HepG2 (cell line): ENCODE results near the gene CAMTA1.

Experiments
- RAD21 ChIP-seq: fragments of 450-650 bp; formaldehyde crosslinking; IDR thresholded peaks from 2 replicates; pipeline ENCODE4 v1.5.0; 2020; ENCODE audit warnings: mild to moderate bottlenecking
- SMC3 ChIP-seq: IDR thresholded peaks from 2 replicates; pipeline ENCODE4 v1.6.1; 2011; ENCODE audit warnings: low read length, improper control_type of control experiment
- ZNF253 ChIP-seq: sonication (generic); formaldehyde crosslinking; IDR thresholded peaks from 2 replicates; pipeline ENCODE4 v1.8.0; 2022; ENCODE audit warnings: mild to moderate bottlenecking, missing genetic modification reagents, borderline replicate concordance
- ZNF644 ChIP-seq: IDR thresholded peaks from 2 replicates; pipeline ENCODE4 v1.6.1; 2016; ENCODE audit warnings: low read depth
- ZNF674 ChIP-seq: sonication (generic); formaldehyde crosslinking; IDR thresholded peaks from 2 replicates; pipeline ENCODE4 v1.5.0; 2020; ENCODE audit warnings: low read depth, mild to moderate bottlenecking, missing genetic modification reagents
- ZNF768 ChIP-seq: sonication (generic); formaldehyde crosslinking; IDR thresholded peaks from 2 replicates; pipeline ENCODE4 v1.4.0; 2020; ENCODE audit warnings: missing genetic modification reagents
- TF ChIP-seq, protein P1 (sequence below): IDR thresholded peaks from 2 replicates; pipeline ENCODE4 v1.6.1; 2012; ENCODE audit warnings: inconsistent platforms
- TF ChIP-seq, protein P2 (sequence below): sonication (generic); formaldehyde crosslinking; IDR thresholded peaks from 2 replicates; pipeline ENCODE4 v1.5.0; 2020; ENCODE audit warnings: mild to moderate bottlenecking, missing genetic modification reagents, moderate library complexity
- TF ChIP-seq, protein P3 (sequence below): sonication (generic); formaldehyde crosslinking; conservative IDR thresholded peaks from 2 replicates; pipeline ENCODE4 v1.4.0; 2020; ENCODE audit warnings: missing genetic modification reagents

DNA sequence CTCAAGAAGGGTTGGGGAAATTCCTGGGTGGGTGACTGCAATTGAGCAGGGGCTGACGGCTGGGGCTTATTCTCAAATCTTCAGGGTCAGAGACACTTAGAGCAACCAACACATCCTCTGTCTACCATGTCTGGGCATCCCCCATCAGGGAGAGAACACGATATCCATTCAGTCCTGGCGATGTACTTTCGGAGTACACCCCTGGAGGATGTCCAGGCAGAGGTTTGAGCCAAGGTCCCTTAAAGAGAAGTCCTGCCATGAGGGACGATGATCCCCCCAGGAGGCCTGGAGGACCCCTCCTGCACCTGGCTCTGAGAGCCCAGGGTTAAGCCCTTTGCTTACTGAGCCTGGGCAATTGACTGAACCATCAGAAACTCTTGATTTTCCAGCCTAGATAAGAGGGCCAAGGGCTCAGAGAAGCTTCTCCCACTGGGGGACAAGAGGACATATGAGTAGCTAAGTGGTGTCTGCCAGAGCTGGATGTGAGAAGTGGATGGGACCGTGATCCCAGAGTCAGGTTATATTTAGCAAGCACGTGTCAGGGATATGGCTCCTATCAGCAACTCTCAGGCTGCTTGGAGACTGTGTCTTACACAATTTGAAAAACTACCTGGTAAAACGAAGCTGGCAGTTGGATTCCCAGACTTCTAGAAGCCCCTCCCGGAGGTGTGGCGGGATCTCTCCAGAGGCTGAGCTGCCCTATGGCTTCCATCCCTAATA is 732.5 kb downstream of the CAMTA1 start:
- TF ChIP-seq ZNF253 (CRISPR knock-in tag) (no peak), RAD21 (CRISPR knock-in tag) (no peak), SMC3 (no peak), ZNF768 (no peak), ZNF644 (no peak), ZNF674 (CRISPR knock-in tag) (no peak)
- TF ChIP-seq, protein P1, sequence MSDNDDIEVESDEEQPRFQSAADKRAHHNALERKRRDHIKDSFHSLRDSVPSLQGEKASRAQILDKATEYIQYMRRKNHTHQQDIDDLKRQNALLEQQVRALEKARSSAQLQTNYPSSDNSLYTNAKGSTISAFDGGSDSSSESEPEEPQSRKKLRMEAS, result no peak
- TF ChIP-seq, protein P2, sequence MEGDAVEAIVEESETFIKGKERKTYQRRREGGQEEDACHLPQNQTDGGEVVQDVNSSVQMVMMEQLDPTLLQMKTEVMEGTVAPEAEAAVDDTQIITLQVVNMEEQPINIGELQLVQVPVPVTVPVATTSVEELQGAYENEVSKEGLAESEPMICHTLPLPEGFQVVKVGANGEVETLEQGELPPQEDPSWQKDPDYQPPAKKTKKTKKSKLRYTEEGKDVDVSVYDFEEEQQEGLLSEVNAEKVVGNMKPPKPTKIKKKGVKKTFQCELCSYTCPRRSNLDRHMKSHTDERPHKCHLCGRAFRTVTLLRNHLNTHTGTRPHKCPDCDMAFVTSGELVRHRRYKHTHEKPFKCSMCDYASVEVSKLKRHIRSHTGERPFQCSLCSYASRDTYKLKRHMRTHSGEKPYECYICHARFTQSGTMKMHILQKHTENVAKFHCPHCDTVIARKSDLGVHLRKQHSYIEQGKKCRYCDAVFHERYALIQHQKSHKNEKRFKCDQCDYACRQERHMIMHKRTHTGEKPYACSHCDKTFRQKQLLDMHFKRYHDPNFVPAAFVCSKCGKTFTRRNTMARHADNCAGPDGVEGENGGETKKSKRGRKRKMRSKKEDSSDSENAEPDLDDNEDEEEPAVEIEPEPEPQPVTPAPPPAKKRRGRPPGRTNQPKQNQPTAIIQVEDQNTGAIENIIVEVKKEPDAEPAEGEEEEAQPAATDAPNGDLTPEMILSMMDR (CRISPR knock-in tag), result no peak
- TF ChIP-seq, protein P3, sequence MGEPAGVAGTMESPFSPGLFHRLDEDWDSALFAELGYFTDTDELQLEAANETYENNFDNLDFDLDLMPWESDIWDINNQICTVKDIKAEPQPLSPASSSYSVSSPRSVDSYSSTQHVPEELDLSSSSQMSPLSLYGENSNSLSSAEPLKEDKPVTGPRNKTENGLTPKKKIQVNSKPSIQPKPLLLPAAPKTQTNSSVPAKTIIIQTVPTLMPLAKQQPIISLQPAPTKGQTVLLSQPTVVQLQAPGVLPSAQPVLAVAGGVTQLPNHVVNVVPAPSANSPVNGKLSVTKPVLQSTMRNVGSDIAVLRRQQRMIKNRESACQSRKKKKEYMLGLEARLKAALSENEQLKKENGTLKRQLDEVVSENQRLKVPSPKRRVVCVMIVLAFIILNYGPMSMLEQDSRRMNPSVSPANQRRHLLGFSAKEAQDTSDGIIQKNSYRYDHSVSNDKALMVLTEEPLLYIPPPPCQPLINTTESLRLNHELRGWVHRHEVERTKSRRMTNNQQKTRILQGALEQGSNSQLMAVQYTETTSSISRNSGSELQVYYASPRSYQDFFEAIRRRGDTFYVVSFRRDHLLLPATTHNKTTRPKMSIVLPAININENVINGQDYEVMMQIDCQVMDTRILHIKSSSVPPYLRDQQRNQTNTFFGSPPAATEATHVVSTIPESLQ (CRISPR knock-in tag), result no peak
